HL-60 (cell line): ENCODE data around the gene TDRD3.
A peak's percentile ranks its signal among the peaks of the same experiment; 100 is the strongest.

Experiments used
- DNase-seq, 2 experiments: peaks; one replicate each; pipeline ENCODE4 v3.0.0-alpha.2; 2010 to 2020; ENCODE audit warnings: low read depth in 1 of 2, low spot score in 1 of 2
- H3K27ac ChIP-seq: fragments of 250-450 bp; sonication (Bioruptor Pico); replicated peaks from 2 replicates; pipeline ENCODE4 v1.5.1; 2020; ENCODE audit warnings: mild to moderate bottlenecking, moderate library complexity
- H3K27me3 ChIP-seq: fragments of 250-450 bp; sonication (Bioruptor Pico); 2 replicates; pipeline ENCODE4 v1.5.1; 2021; ENCODE audit warnings: mild to moderate bottlenecking, moderate library complexity; ENCODE audit not compliant: insufficient read depth, poor library complexity, severe bottlenecking
- H3K4me3 ChIP-seq: replicated peaks from 2 replicates; pipeline ENCODE4 v1.5.1; 2011; ENCODE audit warnings: mild to moderate bottlenecking, control low read depth, low read length; ENCODE audit not compliant: insufficient read depth
- GABPA ChIP-seq: IDR thresholded peaks from 2 replicates; pipeline ENCODE4 v1.6.1; 2012; ENCODE audit warnings: low read depth
- POLR2AphosphoS5 ChIP-seq: IDR thresholded peaks from 2 replicates; pipeline ENCODE4 v1.6.1; 2012; ENCODE audit warnings: low read depth
- SPI1 ChIP-seq: IDR thresholded peaks from 2 replicates; pipeline ENCODE4 v1.6.1; 2012; ENCODE audit warnings: low read depth, mild to moderate bottlenecking, borderline replicate concordance
- TF ChIP-seq, protein P1 (sequence below): IDR thresholded peaks from one replicate; pipeline ENCODE4 v1.5.1; 2011; ENCODE audit warnings: low read length, control low read depth, inconsistent platforms; ENCODE audit not compliant: insufficient read depth
- TF ChIP-seq, protein P2 (sequence below): IDR thresholded peaks from 2 replicates; pipeline ENCODE4 v1.6.1; 2012; ENCODE audit warnings: low read depth; ENCODE audit not compliant: insufficient replicate concordance

TDRD3 gene

DNA sequence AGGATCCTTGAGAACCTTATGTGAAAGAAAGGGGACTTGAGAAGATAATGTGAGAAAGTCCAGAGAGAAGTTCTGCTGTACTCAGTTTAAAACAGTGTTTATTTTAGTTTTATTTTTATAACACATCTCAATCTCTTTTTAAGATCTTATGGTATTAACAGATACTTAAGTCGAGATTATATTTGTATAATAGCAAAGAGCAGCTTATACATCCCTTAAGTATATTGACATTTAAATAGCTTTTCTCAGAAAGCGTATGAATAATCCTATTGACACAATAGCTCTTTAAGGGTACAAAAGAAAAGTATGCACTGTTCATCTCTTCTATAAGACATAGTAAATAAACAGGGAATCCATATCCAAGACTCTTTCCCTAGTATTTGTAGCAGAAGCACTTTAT lies 42.2 kb downstream of the TDRD3 start:
- no peak for DNase-seq
- H3K4me3 ChIP-seq: no peak overlapping the region
- H3K27me3 ChIP-seq: no peaks in the 10 kb centered on the region
- TF ChIP-seq SPI1: no peak
- no peak for TF ChIP-seq POLR2AphosphoS5
- TF ChIP-seq, protein P1, sequence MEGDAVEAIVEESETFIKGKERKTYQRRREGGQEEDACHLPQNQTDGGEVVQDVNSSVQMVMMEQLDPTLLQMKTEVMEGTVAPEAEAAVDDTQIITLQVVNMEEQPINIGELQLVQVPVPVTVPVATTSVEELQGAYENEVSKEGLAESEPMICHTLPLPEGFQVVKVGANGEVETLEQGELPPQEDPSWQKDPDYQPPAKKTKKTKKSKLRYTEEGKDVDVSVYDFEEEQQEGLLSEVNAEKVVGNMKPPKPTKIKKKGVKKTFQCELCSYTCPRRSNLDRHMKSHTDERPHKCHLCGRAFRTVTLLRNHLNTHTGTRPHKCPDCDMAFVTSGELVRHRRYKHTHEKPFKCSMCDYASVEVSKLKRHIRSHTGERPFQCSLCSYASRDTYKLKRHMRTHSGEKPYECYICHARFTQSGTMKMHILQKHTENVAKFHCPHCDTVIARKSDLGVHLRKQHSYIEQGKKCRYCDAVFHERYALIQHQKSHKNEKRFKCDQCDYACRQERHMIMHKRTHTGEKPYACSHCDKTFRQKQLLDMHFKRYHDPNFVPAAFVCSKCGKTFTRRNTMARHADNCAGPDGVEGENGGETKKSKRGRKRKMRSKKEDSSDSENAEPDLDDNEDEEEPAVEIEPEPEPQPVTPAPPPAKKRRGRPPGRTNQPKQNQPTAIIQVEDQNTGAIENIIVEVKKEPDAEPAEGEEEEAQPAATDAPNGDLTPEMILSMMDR: no peak
- no peak for TF ChIP-seq GABPA
- TF ChIP-seq, protein P2, sequence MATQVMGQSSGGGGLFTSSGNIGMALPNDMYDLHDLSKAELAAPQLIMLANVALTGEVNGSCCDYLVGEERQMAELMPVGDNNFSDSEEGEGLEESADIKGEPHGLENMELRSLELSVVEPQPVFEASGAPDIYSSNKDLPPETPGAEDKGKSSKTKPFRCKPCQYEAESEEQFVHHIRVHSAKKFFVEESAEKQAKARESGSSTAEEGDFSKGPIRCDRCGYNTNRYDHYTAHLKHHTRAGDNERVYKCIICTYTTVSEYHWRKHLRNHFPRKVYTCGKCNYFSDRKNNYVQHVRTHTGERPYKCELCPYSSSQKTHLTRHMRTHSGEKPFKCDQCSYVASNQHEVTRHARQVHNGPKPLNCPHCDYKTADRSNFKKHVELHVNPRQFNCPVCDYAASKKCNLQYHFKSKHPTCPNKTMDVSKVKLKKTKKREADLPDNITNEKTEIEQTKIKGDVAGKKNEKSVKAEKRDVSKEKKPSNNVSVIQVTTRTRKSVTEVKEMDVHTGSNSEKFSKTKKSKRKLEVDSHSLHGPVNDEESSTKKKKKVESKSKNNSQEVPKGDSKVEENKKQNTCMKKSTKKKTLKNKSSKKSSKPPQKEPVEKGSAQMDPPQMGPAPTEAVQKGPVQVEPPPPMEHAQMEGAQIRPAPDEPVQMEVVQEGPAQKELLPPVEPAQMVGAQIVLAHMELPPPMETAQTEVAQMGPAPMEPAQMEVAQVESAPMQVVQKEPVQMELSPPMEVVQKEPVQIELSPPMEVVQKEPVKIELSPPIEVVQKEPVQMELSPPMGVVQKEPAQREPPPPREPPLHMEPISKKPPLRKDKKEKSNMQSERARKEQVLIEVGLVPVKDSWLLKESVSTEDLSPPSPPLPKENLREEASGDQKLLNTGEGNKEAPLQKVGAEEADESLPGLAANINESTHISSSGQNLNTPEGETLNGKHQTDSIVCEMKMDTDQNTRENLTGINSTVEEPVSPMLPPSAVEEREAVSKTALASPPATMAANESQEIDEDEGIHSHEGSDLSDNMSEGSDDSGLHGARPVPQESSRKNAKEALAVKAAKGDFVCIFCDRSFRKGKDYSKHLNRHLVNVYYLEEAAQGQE: no peak
- H3K27ac ChIP-seq: no peak overlapping the region

DNA sequence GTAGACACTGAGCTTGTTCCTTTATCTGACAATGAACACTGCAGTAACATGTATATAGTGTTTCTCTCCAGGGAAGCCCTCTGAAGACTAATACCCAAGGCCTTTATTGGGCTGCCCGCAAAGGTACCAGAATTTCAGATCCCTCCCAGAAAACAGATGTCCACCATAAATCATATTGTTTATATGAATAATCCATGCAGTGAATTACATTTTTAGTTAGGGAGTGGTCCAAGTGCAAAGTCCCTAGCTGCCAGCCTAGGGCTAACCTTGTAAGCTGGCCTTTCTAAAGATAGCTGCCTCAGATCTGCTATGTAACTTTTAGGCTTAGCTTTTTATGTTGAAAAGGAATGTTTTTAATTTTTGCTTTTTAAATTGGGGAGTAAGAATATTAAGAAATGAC lies 44.7 kb downstream of the TDRD3 start:
- TF ChIP-seq, protein P2: no peak
- TF ChIP-seq SPI1 (no peak), GABPA (no peak), POLR2AphosphoS5 (no peak)
- TF ChIP-seq, protein P1: no peak
- H3K27me3 ChIP-seq: no peaks in the 10 kb centered on the region
- no peak overlapping the region for H3K4me3 ChIP-seq
- no peak for DNase-seq
- H3K27ac ChIP-seq: no peak overlapping the region

DNA sequence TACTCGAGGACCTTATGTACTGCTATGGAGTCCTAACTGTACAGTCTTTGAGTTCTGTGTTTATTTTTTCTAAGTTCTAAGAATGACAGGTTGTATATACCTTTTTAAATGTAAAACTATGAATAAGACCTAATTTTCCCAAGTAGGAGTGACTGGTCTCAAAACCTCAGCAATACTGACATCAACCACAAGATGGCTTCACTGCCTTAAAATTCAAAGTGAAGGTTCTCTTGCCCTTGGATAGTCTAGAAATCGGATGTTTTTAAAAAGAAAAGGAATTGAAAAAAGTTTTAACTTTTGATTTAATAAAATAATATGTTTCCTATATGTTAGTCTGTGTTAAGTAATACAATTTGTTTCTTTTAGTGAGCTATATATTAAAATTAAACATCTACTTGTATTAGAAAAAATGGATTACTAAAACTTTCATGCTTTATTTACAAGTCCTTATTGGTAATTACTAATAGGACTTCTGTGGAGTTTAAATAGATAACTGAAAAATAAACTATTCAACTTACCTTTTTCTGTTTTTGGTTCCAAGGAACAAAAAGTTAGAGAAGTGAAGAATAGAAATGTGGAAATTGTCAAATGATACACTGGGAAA lies 52.0 kb downstream of the TDRD3 start:
- no peaks in the 10 kb centered on the region for H3K27me3 ChIP-seq
- no peak for TF ChIP-seq POLR2AphosphoS5
- TF ChIP-seq, protein P1: peak; percentile 64
- peak; percentile 10 to 45 for DNase-seq
- H3K4me3 ChIP-seq: no peak overlapping the region
- no peak overlapping the region for H3K27ac ChIP-seq

DNA sequence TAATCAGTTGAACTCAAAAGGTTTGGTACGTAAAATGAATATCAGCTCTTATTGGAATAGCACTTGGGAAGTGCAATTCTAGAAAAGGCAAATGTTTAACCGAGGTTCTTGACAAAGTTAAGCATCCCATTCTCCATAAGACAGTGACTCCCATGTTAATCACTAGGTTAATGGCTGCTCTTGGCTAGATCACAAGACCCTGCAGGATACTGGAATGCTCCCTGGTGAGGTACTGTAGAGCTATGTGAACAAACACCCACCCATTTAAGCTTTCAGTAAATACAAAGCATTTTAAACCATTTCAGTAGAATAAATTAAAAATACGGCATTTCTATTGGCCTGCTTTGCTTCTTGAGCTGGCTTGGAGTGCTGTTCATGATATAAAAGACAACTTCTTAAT lies 56.5 kb downstream of the TDRD3 start:
- no peaks in the 10 kb centered on the region for H3K27me3 ChIP-seq
- H3K4me3 ChIP-seq: no peak overlapping the region
- no peak overlapping the region for H3K27ac ChIP-seq
- no peak for DNase-seq
- TF ChIP-seq, protein P2: no peak
- TF ChIP-seq POLR2AphosphoS5: no peak
- no peak for TF ChIP-seq GABPA
- TF ChIP-seq, protein P1: no peak
- no peak for TF ChIP-seq SPI1
